Testis (tissue), 2 donors: ENCODE data around the gene OGFR.

Experiments
- POLR2A ChIP-seq: fragments of 450-650 bp; IDR thresholded peaks from one replicate; pipeline ENCODE4 v1.6.1; 2017; ENCODE audit warnings: antibody characterized with exemption, mild to moderate bottlenecking, moderate library complexity
- TF ChIP-seq, protein P1 (sequence below), 3 experiments: fragments of 450-650 bp in 2 of 3; fragments of 200-600 bp in 1 of 3; sonication (generic) in 1 of 3; IDR thresholded peaks; one replicate each; pipeline ENCODE4 v1.5.1; 2016 to 2019; ENCODE audit warnings: antibody characterized with exemption in 3 of 3, mild to moderate bottlenecking in 2 of 3, moderate library complexity in 1 of 3

DNA sequence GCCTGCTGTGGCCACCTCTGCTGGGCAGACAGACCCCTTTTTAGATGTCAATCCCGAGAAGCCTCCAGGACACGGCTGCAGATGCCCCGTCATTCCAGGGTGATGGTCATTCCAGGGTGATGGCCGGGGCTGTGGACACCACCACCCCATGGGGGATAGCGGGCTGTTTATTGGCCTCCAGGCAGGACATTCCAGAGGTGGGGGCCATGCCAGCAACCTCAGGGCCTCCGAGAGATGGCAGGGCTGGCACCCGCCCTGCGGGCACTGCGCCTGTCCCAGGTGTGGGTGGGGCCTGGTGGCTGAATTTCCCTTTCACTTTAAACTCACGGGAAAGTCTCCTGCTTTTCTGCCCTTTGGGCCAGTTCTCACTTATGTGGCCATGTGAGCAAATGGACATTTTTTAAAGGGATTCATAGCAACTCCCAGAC, 26.7 kb downstream of the OGFR start:
- TF ChIP-seq, protein P1, sequence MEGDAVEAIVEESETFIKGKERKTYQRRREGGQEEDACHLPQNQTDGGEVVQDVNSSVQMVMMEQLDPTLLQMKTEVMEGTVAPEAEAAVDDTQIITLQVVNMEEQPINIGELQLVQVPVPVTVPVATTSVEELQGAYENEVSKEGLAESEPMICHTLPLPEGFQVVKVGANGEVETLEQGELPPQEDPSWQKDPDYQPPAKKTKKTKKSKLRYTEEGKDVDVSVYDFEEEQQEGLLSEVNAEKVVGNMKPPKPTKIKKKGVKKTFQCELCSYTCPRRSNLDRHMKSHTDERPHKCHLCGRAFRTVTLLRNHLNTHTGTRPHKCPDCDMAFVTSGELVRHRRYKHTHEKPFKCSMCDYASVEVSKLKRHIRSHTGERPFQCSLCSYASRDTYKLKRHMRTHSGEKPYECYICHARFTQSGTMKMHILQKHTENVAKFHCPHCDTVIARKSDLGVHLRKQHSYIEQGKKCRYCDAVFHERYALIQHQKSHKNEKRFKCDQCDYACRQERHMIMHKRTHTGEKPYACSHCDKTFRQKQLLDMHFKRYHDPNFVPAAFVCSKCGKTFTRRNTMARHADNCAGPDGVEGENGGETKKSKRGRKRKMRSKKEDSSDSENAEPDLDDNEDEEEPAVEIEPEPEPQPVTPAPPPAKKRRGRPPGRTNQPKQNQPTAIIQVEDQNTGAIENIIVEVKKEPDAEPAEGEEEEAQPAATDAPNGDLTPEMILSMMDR (IDR thresholded peaks at IDR 0.05) = no peak
- no peak for TF ChIP-seq POLR2A
